Mesendoderm (in vitro differentiated cells): ENCODE results near the gene GCLM.
A peak's percentile ranks its signal among the peaks of the same experiment; 100 is the strongest.

Experiments
- DNase-seq: peaks from one replicate; pipeline ENCODE4 v3.0.0; 2013
- H2AK5ac ChIP-seq: 2 replicates; pipeline ENCODE4 v1.6.1; 2013; ENCODE audit warnings: low read length, inconsistent platforms
- H2BK120ac ChIP-seq: 2 replicates; pipeline ENCODE4 v1.6.1; 2013; ENCODE audit warnings: low read depth, mild to moderate bottlenecking, low read length, moderate library complexity, mixed read lengths
- H2BK15ac ChIP-seq: replicated peaks from 2 replicates; pipeline ENCODE4 v1.6.1; 2013; ENCODE audit warnings: low read depth, mild to moderate bottlenecking, moderate library complexity
- H2BK5ac ChIP-seq: 2 replicates; pipeline ENCODE4 v1.6.1; 2013; ENCODE audit warnings: low read length, inconsistent platforms
- H3K18ac ChIP-seq: 2 replicates; pipeline ENCODE4 v1.6.1; 2013; ENCODE audit warnings: mild to moderate bottlenecking, low read length, mixed read lengths
- H3K23ac ChIP-seq: one replicate; pipeline ENCODE4 v1.6.1; 2013; ENCODE audit warnings: low read length
- H3K27ac ChIP-seq: 2 replicates; pipeline ENCODE4 v1.5.1; 2013; ENCODE audit warnings: low read depth, mild to moderate bottlenecking, inconsistent platforms, low read length, moderate library complexity
- H3K27me3 ChIP-seq: 2 replicates; pipeline ENCODE4 v1.6.1; 2013; ENCODE audit warnings: low read length, control low read depth, mild to moderate bottlenecking, inconsistent platforms; ENCODE audit not compliant: insufficient read depth, poor library complexity
- H3K36me3 ChIP-seq: 2 replicates; pipeline ENCODE4 v1.6.1; 2013; ENCODE audit warnings: low read length, inconsistent platforms; ENCODE audit not compliant: control insufficient read depth, insufficient read depth
- H3K4ac ChIP-seq: one replicate; pipeline ENCODE4 v1.6.1; 2013; ENCODE audit warnings: low read depth, mild to moderate bottlenecking, low read length, moderate library complexity
- H3K4me1 ChIP-seq: 2 replicates; pipeline ENCODE4 v1.6.1; 2013; ENCODE audit warnings: low read depth, low read length, inconsistent platforms; ENCODE audit not compliant: control insufficient read depth
- H3K4me2 ChIP-seq: 2 replicates; pipeline ENCODE4 v1.6.1; 2013; ENCODE audit warnings: low read length
- H3K4me3 ChIP-seq: 2 replicates; pipeline ENCODE4 v1.5.1; 2013; ENCODE audit warnings: mild to moderate bottlenecking, low read length
- H3K56ac ChIP-seq: one replicate; pipeline ENCODE4 v1.6.1; 2013; ENCODE audit warnings: low read length
- H3K79me1 ChIP-seq: 2 replicates; pipeline ENCODE4 v1.6.1; 2013; ENCODE audit warnings: low read length, inconsistent platforms
- H3K79me2 ChIP-seq: 2 replicates; pipeline ENCODE4 v1.6.1; 2013; ENCODE audit warnings: mild to moderate bottlenecking, low read length; ENCODE audit not compliant: control insufficient read depth, insufficient read depth
- H3K9ac ChIP-seq: 2 replicates; pipeline ENCODE4 v1.6.1; 2013; ENCODE audit warnings: low read length, inconsistent platforms
- H4K5ac ChIP-seq: one replicate; pipeline ENCODE4 v1.6.1; 2013; ENCODE audit warnings: low read length
- H4K8ac ChIP-seq: one replicate; pipeline ENCODE4 v1.6.1; 2013; ENCODE audit warnings: low read depth, mild to moderate bottlenecking, control low read depth, low read length, moderate library complexity
- WGBS: extraction: QIAGEN DNeasy Blood & Tissue Kit; methylation state at CpG from one replicate; pipeline ENCODE4 v1.1.7; 2013; ENCODE audit warnings: low lambda C conversion rate, missing lambda C conversion rate; ENCODE audit not compliant: insufficient coverage; ENCODE audit errors: extremely low coverage; 5-methylcytosine and 5-hydroxymethylcytosine counted together

GCLM gene

GRCh38 chr1:93880731-93881130, 28.5 kb downstream of the GCLM start:
- peaks cover 13% of the 10 kb centered on the region for H3K79me1 ChIP-seq
- no peak overlapping the region for H2BK5ac ChIP-seq
- H3K4me3 ChIP-seq: no peak overlapping the region
- H3K4ac ChIP-seq: no peak overlapping the region
- no peak overlapping the region for H3K27ac ChIP-seq
- H2BK15ac ChIP-seq: no peak overlapping the region
- no peak overlapping the region for H3K4me2 ChIP-seq
- H3K36me3 ChIP-seq: peaks cover 8% of the 10 kb centered on the region
- H3K23ac ChIP-seq: no peak overlapping the region
- H4K8ac ChIP-seq: no peak overlapping the region
- WGBS: no CpG with 5 or more reads among the region's 2 CpGs
- no peaks in the 10 kb centered on the region for H3K27me3 ChIP-seq
- H3K18ac ChIP-seq: no peak overlapping the region
- peaks cover 28% of the 10 kb centered on the region for H3K79me2 ChIP-seq
- H4K5ac ChIP-seq: no peak overlapping the region
- no peak overlapping the region for H2AK5ac ChIP-seq
- no peak overlapping the region for H3K56ac ChIP-seq
- H3K9ac ChIP-seq: no peak overlapping the region
- H2BK120ac ChIP-seq: no peak overlapping the region
- no peak for DNase-seq
- peaks cover 3% of the 10 kb centered on the region for H3K4me1 ChIP-seq

- no peak within 1 kb of the TSS for H3K23ac ChIP-seq
- WGBS: no CpG with 5 or more reads among the region's 50 CpGs
- H4K8ac ChIP-seq: peak within 1 kb of the TSS; percentile 96
- peak within 1 kb of the TSS; percentile 94 for H3K18ac ChIP-seq
- H4K5ac ChIP-seq: peak within 1 kb of the TSS; percentile 100
- H3K79me1 ChIP-seq: peaks cover 13% of the 10 kb centered on the region
- peak within 1 kb of the TSS; percentile 88 for H2AK5ac ChIP-seq
- H3K56ac ChIP-seq: peak within 1 kb of the TSS; percentile 99
- peak within 1 kb of the TSS; percentile 89 for H2BK5ac ChIP-seq
- no peak within 1 kb of the TSS for H2BK120ac ChIP-seq
- no peaks in the 10 kb centered on the region for H3K27me3 ChIP-seq
- peak within 1 kb of the TSS; percentile 86 for H3K27ac ChIP-seq
- peak; percentile 97 for DNase-seq
- peaks cover 28% of the 10 kb centered on the region for H3K79me2 ChIP-seq
- peaks cover 12% of the 10 kb centered on the region for H3K36me3 ChIP-seq
- peak within 1 kb of the TSS; percentile 99 for H3K4me2 ChIP-seq
- H2BK15ac ChIP-seq: no peak within 1 kb of the TSS
- peaks cover 3% of the 10 kb centered on the region for H3K4me1 ChIP-seq
- peak within 1 kb of the TSS; percentile 20 for H3K4ac ChIP-seq
- peak within 1 kb of the TSS; percentile 100 for H3K9ac ChIP-seq
- H3K4me3 ChIP-seq: peak within 1 kb of the TSS; percentile 94
Measured at GRCh38 chr1:93878889-93879586, 30.2 kb downstream of the GCLM start, which contains the start of gene DNTTIP2. DNTTIP2 (minus strand) TSS chr1:93879206; CDS start chr1:93879148, 58 bp downstream.

GRCh38 chr1:93878501-93878888, 30.7 kb downstream of the GCLM start:
- H3K23ac ChIP-seq: no peak overlapping the region
- no CpG with 5 or more reads among the region's 20 CpGs for WGBS
- H2AK5ac ChIP-seq: no peak overlapping the region
- H4K8ac ChIP-seq: no peak overlapping the region
- peaks cover 13% of the 10 kb centered on the region for H3K79me1 ChIP-seq
- no peaks in the 10 kb centered on the region for H3K27me3 ChIP-seq
- peak overlapping the region; percentile 94 for H3K4me3 ChIP-seq
- no peak overlapping the region for H3K18ac ChIP-seq
- no peak overlapping the region for H4K5ac ChIP-seq
- H2BK120ac ChIP-seq: no peak overlapping the region
- peaks cover 28% of the 10 kb centered on the region for H3K79me2 ChIP-seq
- peak overlapping the region; percentile 95 for H3K56ac ChIP-seq
- peak; percentile 63 for DNase-seq
- H3K4me1 ChIP-seq: peaks cover 3% of the 10 kb centered on the region
- peak overlapping the region; percentile 91 for H3K9ac ChIP-seq
- H3K36me3 ChIP-seq: peaks cover 12% of the 10 kb centered on the region
- H3K4me2 ChIP-seq: peak overlapping the region; percentile 84
- H3K27ac ChIP-seq: peak overlapping the region; percentile 31
- no peak overlapping the region for H2BK5ac ChIP-seq
- no peak overlapping the region for H2BK15ac ChIP-seq
- H3K4ac ChIP-seq: peak overlapping the region; percentile 20

- Histone ChIP-seq H2AK5ac (no peak overlapping the region), H3K36me3 (peaks cover 12% of the 10 kb centered on the region), H3K79me1 (peaks cover 13% of the 10 kb centered on the region), H3K18ac (no peak overlapping the region), H2BK5ac (no peak overlapping the region), H3K79me2 (peaks cover 28% of the 10 kb centered on the region), H2BK15ac (no peak overlapping the region), H3K4me2 (no peak overlapping the region), H3K9ac (peak overlapping the region; percentile 9), H3K4me1 (peaks cover 3% of the 10 kb centered on the region), H4K8ac (no peak overlapping the region), H3K27ac (no peak overlapping the region), H4K5ac (no peak overlapping the region), H2BK120ac (no peak overlapping the region), H3K4me3 (no peak overlapping the region), H3K56ac (no peak overlapping the region), H3K23ac (no peak overlapping the region), H3K27me3 (no peaks in the 10 kb centered on the region), H3K4ac (no peak overlapping the region)
- DNase-seq: no peak
- WGBS: no CpG with 5 or more reads among the region's 4 CpGs
Measured at GRCh38 chr1:93877529-93877928, 31.7 kb downstream of the GCLM start.

GRCh38 chr1:93876244-93876643, 33.0 kb downstream of the GCLM start:
- Histone ChIP-seq H2BK120ac (no peak overlapping the region), H3K79me1 (peaks cover 13% of the 10 kb centered on the region), H3K36me3 (peaks cover 15% of the 10 kb centered on the region), H2BK5ac (no peak overlapping the region), H3K4me2 (peak overlapping the region; percentile 6), H3K79me2 (peaks cover 28% of the 10 kb centered on the region), H3K23ac (no peak overlapping the region), H3K27me3 (no peaks in the 10 kb centered on the region), H2BK15ac (no peak overlapping the region), H3K27ac (no peak overlapping the region), H3K9ac (peak overlapping the region; percentile 8), H4K8ac (no peak overlapping the region), H3K56ac (no peak overlapping the region), H4K5ac (no peak overlapping the region), H3K4me1 (peaks cover 3% of the 10 kb centered on the region), H3K4me3 (no peak overlapping the region), H2AK5ac (no peak overlapping the region), H3K4ac (no peak overlapping the region), H3K18ac (no peak overlapping the region)
- WGBS: 100% methylated on average over 1 of the region's 1 CpG
- DNase-seq: no peak
